ENCODE results near the gene SIGLEC1. TPM values are rescaled to one million over a fixed set of nuclear protein-coding genes. Genes with fewer than 3 reads are reported as not detected.

Gene SIGLEC1
- total and polyA plus RNA-seq, 10 of the 15 experiments (the other 5 are each of a cell fraction or from before 2014, with no cell fraction given): 0.05 TPM; not detected in 9

DNA sequence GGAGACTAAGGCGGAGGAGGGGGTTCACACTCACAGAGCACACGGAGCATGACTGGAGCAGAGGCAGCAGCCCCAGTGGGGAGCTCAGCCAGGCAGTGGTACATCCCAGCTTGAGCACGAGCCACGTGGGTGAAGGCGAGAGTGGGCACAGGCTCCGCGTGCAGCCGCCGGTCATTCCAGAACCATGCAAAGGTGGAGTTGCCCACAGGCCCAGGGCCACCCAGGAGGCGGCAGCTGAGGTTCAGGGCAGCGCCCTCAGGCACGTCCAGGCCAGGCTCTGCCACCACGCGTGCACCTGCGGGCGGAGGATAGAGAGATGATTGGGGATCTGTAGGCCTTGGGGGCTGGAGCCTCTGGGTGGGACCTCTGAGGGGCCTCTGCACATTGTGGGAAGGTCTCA lies 21.1 kb downstream of the SIGLEC1 start:
- H3K4me3 ChIP-seq: no peak overlapping the region
- H3K79me2 ChIP-seq (ENCODE audit: control insufficient read depth, insufficient read depth, low read length): no peaks in the 10 kb centered on the region
- no peak overlapping the region for H3K9ac ChIP-seq (ENCODE audit: control insufficient read depth, insufficient read depth, low read length)
- H2AFZ ChIP-seq (ENCODE audit: control insufficient read depth, low read depth, low read length): no peak overlapping the region
- FAIRE-seq (no peak), DNase-seq (ENCODE audit: low read depth, low spot score) (no peak), ATAC-seq (no peak)
- WGBS (ENCODE audit: insufficient coverage, insufficient replicate concordance, low lambda C conversion rate, missing lambda C conversion rate): 56% methylated on average over 16 of the region's 16 CpGs
- ChIA-PET CTCF (interaction anchor here (1.1 kb wide), 1 partner anchor 17 kb away, joined by 3 read pairs; no protein-coding TSS in a partner anchor), SMC1A (ENCODE audit: uncharacterized antibody, unreplicated experiment) (no interaction called here), POLR2A (no interaction called here), RAD21 (ENCODE audit: unreplicated experiment) (no interaction called here)
- H3K27ac ChIP-seq (ENCODE audit: control insufficient read depth, insufficient read depth): no peak overlapping the region
- no TSS peak for BruUV-seq (replicated peaks)
- H3K9me3 ChIP-seq (replicated peaks; ENCODE audit: control insufficient read depth, insufficient read depth, low read length): no peaks in the 10 kb centered on the region; the same call in 2 of the 3 replicates
- no peaks in the 10 kb centered on the region for H3K4me1 ChIP-seq (ENCODE audit: control insufficient read depth, insufficient read depth, low read length)
- in situ Hi-C loops (cut with MboI) (no loop called here), intact Hi-C loops (cut with micrococcal nuclease; ENCODE audit: unreplicated experiment) (no loop called here)
- no peak overlapping the region for H3K4me2 ChIP-seq (ENCODE audit: control insufficient read depth, insufficient read depth)
- H4K20me1 ChIP-seq (ENCODE audit: control insufficient read depth, insufficient read depth): no peaks in the 10 kb centered on the region
- H3K36me3 ChIP-seq (ENCODE audit: control insufficient read depth in 2 of 2, insufficient read depth in 2 of 2, low read length in 1 of 2): no peaks in the 10 kb centered on the region
- no peaks in the 10 kb centered on the region; a peak in 1 of 4 replicates for H3K27me3 ChIP-seq (replicated peaks in 1 of 2; ENCODE audit: control insufficient read depth in 2 of 2, insufficient read depth in 2 of 2, low read length in 1 of 2)
- no peak for TF ChIP-seq RAD21 (IDR thresholded peaks at IDR 0.05; ENCODE audit: insufficient read depth, low read depth, low read length)
- TF ChIP-seq RFX5 (IDR thresholded peaks at IDR 0.05; ENCODE audit: low read depth, low read length): no peak
- TF ChIP-seq HCFC1 (IDR thresholded peaks at IDR 0.05; ENCODE audit: low read length): no peak
- no peak for TF ChIP-seq BCL11A (IDR thresholded peaks at IDR 0.05; ENCODE audit: low read depth, low read length)
- no peak for TF ChIP-seq ZBTB11 (CRISPR knock-in tag; IDR thresholded peaks at IDR 0.05)
- TF ChIP-seq CEBPB (IDR thresholded peaks at IDR 0.05; ENCODE audit: borderline replicate concordance in 1 of 2, low read depth in 2 of 2, low read length in 2 of 2): no peak
- TF ChIP-seq GABPA (IDR thresholded peaks at IDR 0.05; ENCODE audit: low read depth): no peak
- TF ChIP-seq EED (IDR thresholded peaks at IDR 0.05; ENCODE audit: low read depth): no peak
- TF ChIP-seq BCLAF1 (IDR thresholded peaks at IDR 0.05): no peak
- no peak for TF ChIP-seq PAX5 (IDR thresholded peaks at IDR 0.05; ENCODE audit: borderline replicate concordance, low read depth, low read length)
- no peak for TF ChIP-seq SIN3A (IDR thresholded peaks at IDR 0.05; ENCODE audit: low read depth, low read length)
- TF ChIP-seq, protein P1, sequence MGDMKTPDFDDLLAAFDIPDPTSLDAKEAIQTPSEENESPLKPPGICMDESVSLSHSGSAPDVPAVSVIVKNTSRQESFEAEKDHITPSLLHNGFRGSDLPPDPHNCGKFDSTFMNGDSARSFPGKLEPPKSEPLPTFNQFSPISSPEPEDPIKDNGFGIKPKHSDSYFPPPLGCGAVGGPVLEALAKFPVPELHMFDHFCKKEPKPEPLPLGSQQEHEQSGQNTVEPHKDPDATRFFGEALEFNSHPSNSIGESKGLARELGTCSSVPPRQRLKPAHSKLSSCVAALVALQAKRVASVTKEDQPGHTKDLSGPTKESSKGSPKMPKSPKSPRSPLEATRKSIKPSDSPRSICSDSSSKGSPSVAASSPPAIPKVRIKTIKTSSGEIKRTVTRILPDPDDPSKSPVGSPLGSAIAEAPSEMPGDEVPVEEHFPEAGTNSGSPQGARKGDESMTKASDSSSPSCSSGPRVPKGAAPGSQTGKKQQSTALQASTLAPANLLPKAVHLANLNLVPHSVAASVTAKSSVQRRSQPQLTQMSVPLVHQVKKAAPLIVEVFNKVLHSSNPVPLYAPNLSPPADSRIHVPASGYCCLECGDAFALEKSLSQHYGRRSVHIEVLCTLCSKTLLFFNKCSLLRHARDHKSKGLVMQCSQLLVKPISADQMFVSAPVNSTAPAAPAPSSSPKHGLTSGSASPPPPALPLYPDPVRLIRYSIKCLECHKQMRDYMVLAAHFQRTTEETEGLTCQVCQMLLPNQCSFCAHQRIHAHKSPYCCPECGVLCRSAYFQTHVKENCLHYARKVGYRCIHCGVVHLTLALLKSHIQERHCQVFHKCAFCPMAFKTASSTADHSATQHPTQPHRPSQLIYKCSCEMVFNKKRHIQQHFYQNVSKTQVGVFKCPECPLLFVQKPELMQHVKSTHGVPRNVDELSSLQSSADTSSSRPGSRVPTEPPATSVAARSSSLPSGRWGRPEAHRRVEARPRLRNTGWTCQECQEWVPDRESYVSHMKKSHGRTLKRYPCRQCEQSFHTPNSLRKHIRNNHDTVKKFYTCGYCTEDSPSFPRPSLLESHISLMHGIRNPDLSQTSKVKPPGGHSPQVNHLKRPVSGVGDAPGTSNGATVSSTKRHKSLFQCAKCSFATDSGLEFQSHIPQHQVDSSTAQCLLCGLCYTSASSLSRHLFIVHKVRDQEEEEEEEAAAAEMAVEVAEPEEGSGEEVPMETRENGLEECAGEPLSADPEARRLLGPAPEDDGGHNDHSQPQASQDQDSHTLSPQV (IDR thresholded peaks at IDR 0.05): no peak
- TF ChIP-seq RCOR1 (conservative IDR thresholded peaks at IDR 0.05; ENCODE audit: low read depth, low read length): no peak
- TF ChIP-seq CREB1 (IDR thresholded peaks at IDR 0.05; ENCODE audit: low read depth): no peak
- no peak for TF ChIP-seq MEF2A (IDR thresholded peaks at IDR 0.05; ENCODE audit: insufficient read depth, low read depth, low read length)
- no peak for TF ChIP-seq CHD1 (IDR thresholded peaks at IDR 0.05; ENCODE audit: low read depth, low read length)
